Activated CD4-positive, alpha-beta T cell treated with anti-CD3 and anti-CD28 coated beads for 4 hours (primary cell): ENCODE measurements around the gene TFPI.
"Not testable (repeated sequence)": the region's sequence is repeated elsewhere in the genome, so short reads cannot be mapped to it uniquely, and the experiment has no call there.

Source experiments
- DNase-seq, 2 donors: peaks; one replicate each; pipeline ENCODE4 v3.0.0-alpha.2; 2020

TFPI gene

DNA sequence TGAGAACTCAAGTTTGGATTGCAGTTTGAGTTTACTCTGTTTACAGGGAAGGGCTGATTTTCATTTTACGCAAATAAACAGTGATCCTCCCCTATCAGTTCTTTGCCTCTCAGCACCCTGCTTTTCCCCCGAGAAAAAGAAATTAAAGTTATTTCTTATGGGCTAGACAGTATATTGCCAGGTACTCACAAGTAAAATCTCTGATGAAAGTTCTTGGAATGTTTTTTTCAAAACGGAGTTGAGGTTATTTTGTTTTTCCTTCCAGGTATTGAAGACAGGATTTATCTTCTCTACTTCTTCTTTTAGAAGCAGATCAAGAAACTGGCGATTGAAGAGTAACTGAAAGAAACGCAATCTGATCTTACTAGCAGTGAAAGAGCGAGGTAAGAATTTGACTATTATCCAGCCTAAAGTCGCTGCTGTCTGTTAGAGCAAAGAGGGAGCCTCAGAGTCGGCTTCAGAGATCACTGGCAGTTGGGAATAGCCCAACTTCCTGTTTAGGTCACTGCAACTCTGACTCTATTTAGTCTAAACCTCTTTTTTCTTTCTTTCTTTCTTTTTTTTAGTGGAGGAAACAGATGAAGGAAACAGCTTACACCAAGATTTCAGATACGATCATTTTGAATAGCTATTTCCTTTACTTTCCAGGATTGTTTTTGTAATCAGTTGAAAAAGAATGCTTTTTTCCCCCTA lies at the start of gene TFPI:
TSS of gene TFPI (minus strand) at position 425 of the 693 bp plus-strand sequence. CDS start 50,667 bp downstream, outside the sequence.
- DNase-seq, result no peak

DNA sequence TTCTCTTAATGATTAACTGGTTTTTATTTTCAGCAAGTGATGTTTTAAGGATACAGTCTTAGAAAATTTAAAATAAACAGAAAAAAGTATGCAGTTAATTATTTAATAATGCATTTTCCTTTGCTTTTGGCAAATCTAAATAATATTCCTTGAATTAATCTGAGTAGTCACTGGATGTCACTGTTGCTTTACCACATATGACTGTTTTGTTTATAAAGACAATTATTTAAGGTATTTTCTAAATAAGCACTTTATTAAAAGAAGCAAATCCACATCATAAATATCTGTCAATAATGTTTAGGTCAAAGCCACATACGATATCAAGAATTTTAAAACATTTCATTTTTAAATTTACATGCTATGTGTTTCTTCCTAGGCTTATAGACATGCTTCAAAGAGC lies 40.6 kb upstream of the TFPI start:
- DNase-seq, result no peak

DNA sequence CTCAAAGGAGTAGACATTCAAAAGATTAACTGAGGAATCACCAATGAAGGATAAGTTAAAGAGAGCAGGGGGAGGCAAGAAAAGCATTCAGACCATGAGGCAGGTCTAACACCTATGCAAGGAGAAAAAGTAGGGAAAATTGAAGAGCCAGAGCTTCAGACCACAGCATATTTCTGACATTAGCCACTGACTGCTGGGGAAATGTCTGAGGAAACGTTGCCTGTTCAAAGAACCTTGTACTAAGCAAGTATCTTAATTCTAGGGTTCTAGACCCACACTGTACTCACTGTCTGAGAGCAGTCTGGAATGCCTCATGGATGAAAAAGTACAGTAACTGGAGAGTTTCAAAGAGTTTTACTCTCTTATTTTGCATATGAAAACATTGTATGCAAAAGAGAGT lies 39.5 kb upstream of the TFPI start:
- DNase-seq, result no peak

DNA sequence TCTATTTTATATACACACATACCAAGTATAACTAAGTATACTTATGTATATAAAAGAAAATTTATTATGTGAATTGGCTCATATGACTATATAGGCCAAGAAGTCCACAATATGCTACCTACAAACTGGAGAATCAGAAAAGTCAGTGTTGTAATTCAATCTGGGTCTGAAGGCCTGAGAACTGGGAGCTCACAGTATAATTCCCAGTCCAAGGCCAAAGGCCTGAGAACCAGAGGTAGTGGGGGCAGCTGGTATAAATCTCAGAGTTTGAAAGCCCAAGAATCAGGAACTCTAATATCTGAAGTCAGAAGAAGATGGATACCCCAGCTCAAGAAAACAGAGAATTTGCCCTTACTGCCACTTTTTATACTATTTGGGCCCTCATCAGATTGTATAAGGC lies 38.9 kb upstream of the TFPI start:
- no peak for DNase-seq

DNA sequence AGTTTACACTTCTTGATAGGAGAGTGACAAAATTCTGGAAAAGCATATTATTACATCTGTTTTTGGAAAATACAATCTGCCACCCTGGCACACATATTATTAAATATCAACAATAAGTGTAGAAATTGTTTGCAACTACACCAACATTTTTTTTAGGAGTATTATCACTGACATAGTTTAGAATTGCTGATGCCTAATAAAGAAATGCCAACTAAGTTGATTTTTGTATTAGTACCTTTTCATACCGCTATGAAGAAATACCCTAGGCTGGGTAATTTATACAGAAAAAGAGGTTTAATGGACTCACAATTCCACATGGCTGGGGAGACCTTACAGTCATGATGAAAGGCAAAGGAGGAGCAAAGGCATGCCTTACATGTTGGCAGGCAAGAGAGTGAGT lies 35.9 kb upstream of the TFPI start:
- DNase-seq, result no peak

DNA sequence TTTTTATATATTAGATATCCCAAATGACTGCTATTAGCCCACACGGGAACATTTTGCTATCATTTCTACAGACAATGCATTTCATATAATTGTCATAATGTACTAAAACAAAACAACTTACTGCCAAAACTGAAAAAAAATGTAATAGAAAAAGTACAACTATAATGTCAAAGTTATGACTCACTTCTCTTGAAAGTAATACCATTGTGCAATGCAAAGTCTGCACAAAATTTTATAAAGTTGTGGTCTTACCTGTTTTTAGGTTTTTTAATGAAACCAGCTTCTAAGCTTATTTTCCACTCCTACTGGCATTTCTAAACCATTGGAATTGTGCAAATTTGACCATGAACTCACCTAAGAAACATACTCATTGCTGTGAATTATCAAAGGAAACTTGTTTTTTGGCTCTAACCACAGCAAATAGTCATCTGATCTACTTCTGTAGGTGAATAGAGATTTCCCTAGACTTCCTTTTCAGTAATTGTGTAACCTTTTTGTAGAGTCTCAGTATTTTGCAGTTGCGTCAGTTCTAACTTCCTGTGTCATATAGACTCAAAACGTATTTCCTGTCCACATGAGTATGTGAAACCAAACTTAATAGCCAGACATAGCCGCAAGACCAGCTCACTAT lies 31.9 kb upstream of the TFPI start:
- DNase-seq, result no peak

DNA sequence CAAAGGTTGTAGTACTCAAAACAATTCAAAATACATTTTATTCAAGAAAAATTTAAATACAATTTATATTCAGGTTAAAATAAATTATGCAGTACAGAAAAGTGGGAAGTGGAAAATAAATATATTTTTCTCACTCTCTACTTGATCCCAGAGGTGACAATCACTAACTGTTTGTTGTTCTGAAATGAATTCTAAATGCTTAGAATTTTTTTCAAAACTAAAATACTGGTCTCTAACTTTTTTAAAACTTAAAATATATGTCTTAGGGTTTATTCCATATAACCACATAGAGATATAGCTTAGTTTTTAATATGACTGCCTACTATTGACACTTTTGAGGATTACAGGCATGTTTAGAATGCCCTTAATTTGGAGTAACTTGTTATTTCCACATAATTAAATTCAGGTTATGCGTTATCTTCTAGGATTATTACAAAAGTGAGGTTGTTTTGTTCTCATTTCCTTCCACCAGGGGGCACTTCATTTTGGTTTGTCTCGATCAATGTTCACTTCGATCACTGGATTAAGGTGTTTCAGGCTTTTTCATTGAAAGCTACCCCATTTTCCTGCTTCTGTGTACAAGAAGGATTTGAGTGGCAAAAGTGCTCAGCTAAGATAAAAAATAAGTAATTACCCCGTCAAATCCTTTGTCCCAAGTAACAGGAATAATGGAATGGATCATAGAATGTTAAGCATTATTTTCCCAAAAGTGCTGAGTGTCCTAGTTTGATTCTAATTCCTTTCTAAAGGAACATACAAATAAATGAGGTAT lies 27.1 kb upstream of the TFPI start:
- DNase-seq, result peak in 1 of 2 donors; percentile 12

DNA sequence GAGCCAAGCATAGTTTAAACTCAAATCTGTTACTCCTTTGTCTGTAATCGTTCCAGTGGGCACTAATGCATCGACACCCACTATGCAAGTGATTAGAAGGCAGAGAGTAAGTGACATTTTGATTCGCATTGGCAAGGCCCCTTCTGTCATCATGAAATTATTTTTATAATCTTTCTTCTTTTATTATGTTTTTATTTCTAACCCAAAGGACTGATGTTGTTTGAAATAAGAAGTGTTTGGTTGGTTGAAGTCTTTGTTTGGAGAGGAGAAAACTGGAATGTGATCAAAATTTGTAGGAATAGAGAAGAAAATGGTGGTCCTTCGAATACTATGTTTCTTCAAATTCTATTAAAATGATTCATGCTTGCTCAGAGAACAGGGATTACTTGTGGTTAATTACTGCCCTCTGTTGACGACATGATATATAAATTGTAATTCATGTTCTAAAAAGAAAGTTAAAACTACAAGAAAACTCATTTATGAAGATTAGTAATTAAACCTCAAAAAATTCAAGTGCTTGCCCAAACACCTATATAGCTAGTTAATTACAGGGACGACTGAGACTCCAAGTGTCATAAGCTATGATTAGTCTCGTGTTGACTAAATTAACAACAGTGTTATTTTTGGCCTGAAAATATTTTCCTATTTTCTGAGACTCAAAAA lies 26.4 kb upstream of the TFPI start:
- DNase-seq, result no peak

DNA sequence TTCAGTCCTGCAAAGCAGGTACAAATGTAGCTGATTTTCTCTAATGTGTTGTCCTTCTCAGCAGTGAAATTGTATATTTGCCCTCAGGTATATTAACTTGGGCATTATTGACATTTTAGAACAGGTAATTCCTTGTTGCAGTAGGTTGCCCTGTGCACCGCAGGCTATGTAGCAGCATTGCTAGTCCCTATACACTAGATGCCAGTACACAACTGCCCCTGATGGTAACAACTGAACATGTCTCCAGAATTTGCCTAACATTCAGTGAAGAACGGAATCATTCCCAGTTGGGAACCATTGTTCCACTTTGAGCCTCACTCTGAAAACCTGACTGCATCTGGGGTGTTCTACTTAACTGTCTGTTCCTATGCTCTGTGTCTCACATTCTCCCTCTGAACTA lies 23.1 kb upstream of the TFPI start:
- no peak for DNase-seq

DNA sequence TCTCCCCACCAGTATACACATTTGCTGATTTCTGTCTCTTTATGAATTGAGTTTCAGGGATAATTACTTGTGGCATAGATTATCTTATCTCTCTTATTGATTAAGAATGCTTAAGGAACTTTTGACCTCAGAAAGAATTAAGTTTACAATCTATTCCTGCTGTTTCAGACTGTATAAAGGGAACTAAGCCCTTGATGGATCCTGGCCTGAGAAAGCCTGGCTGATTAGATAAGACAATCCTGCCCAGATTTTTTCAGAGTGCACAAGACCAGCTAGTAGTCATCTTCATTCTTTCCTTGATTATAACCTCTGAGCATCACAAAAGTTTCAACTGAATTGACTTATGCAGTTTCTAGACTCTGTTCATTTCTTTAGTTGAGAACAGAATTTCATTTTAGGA lies 22.7 kb upstream of the TFPI start:
- DNase-seq, result no peak

DNA sequence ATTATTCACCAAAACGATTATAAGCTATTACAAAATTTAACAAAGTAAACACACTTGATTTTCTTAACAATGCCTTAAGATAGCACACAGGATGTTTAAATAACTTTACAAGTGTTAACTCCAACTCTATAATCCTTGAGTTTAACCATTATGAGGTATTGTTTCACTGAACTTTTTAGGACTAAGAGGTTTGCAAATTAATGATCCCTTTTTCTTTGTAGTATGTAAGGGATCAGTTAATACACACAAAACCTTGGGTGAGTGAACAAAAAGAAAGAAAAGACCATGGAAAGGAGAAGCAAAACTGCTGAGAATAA lies 21.5 kb upstream of the TFPI start:
- DNase-seq, result no peak

DNA sequence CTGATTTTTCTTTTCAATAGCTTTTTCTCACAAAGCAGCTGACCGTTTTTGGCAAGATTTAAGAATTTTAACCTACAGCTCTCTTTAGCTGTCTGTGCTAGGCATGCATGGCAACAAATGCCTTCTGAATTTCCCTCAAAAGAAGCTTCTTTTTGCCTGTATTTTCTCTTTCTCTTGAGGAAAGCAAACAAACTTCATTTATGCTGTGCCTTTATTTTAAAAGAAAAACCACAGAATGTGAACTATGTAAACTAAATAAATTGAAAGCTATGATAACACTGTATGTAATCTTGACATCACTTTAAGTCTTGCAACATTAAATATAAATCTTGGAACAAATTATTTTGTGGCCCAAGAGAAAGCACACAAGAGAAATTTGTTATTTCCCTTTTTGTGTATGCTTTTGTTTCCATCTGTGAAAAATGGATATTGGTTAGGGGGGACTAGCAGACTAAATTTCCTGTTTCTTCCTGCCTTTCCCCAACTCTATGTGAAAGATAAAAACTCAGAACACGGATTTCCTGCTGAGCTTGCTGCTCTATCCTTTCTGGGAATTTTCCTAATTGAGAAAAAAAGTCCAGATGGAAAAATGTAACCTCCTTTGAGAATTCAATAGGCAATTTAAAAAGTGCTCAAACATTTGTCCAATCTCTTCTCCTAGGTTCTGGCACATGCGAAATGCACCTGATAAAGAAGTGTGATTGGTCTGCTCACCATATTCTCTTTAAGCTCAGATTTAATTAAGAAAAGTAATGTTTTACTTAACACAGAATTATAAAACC lies 20.9 kb upstream of the TFPI start:
- DNase-seq, result no peak

DNA sequence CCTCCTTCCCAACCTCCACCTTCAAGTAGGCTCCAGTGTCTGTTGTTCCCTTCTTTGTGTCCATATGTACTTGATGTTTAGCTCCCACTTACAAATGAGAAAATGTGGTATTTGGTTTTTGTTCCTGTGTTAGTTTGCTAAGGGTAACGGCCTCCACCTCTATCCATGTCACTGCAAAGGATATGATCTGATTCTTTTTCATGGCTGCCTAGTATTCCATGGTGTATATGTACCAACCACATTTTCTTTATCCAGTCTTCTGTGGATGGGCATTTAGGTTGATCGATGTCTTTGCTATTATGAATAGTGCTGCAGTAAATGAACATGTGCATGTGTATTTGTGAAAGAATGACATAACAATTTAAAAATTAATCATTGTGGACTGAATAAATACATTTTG lies 19.5 kb upstream of the TFPI start:
- DNase-seq, result no peak

DNA sequence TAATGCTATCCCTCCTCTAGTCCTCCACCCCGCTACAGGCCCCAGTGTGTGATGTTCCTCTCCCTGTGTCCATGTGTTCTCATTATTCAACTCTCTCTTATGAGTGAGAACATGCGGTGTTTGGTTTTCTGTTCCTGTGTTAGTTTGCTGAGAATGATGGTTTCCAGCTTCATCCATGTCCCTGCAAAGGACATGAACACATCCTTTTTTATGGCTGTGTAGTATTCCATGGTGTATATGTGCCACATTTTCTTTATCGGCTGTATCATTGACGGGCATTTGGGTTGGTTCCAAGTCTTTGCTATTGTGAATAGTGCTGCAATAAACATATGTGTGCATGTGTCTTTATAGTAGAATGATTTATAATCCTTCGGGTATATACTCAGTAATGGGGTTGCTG lies 17.8 kb upstream of the TFPI start:
- not testable (repeated sequence) for DNase-seq

DNA sequence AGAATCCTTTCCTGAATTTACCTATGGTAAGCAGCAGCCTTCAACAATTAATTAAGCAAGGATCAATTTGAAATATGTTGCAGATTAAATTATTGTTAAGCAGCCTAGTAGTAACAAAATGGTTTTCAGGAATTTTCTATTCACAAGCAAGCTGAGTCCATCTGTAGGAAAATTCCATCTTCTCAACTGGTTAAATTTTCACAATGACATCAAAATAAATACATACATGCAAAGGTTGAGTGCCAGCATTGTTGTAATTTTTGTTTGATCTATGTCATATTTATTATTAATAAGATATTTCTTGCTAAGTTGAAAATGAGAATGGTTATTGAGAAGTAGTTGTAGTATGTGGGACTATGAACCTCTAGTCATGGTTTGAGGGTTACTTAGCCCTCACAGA lies 15.3 kb upstream of the TFPI start:
- DNase-seq, result no peak

DNA sequence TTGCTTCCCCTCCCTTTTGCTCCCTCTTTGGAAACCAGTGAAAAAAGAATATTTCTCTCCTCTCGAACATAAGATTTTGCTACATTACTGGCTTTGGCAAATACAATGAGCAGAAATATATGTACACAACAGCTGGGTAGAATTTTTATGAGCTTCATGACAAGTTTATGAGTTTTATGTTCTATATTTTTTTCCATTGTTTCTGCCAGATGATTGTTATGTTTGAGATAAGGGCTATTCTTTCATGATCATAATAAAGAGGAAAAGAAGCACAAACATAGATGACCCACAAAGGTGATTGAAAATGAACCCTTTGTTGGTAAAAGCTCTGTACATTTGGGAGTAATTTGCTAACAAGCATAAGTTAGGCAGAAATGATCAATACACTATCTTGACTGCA lies 14.8 kb upstream of the TFPI start:
- no peak for DNase-seq

DNA sequence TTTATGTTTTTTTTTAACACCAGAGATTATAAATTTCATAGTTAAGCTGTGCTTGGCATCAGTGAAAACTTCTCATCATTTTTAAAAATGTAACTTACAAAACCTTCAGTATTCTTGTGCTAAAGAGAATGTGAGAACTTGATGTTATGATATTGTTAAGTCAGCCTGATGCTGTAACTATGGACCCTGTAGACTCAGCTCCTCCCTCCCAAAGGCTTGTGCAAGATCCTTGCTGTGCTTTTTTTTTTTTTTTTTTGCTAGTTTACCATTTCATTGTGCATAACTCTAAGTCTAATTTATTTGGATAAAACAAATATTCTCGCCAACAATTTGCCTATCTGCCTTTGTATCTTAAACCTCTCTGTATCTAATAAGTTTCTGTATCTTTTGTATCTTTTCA lies 12.9 kb upstream of the TFPI start:
- no peak for DNase-seq

DNA sequence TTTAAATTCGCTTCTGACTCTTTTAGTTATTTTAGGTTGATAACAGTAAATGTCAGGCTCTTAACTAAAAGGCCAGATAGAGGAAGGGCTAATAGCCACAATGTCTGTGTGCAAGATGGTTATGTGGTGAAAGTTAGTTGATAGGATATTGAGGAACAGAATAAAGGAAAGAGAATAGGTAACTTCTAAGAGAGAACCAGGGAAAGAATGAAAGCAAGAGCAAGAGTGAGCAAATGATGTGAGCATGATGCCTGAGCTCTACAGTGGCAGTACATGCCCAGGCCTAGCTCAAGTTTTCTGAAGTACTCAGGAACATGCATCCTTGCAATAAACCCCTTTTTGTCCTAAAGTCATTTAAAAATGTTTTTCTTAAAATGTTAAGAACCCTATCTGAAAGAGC lies 12.5 kb upstream of the TFPI start:
- DNase-seq, result no peak

DNA sequence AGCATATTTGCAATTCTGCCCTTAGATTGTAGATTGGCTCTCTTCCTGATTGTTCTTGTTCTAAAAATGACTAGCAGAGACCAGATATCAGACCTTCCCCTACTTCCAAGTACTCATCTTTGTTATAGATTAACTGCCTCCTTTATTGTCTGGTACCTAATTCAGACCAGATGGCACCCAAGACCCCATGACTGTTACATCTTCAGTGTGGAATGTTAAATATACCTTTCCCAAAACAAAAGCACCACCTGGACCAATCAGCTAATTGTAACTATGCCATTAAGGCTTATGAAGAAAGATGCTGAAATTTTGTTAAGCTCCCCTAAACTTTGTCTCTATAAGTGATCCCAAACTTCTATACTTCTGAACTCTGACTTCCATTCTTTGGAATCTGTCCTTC lies 12.0 kb upstream of the TFPI start:
- no peak for DNase-seq

DNA sequence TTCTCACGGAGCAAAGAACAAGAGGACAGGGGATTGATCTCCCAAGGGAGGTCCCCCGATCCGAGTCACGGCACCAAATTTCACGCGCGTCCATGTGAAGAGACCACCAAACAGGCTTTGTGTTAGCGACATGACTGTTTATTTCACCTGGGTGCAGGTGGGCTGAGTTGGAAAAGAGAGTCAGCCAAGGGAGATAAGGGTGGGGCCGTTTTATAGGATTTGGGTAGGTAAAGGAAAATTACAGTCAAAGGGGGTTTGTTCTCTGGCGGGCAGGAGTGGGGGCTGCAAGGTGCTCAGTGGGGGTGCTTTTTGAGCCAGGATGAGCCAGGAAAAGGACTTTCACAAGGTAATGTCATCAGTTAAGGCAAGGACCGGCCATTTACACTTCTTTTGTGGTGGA lies 11.4 kb upstream of the TFPI start:
- DNase-seq, result not testable (repeated sequence)

DNA sequence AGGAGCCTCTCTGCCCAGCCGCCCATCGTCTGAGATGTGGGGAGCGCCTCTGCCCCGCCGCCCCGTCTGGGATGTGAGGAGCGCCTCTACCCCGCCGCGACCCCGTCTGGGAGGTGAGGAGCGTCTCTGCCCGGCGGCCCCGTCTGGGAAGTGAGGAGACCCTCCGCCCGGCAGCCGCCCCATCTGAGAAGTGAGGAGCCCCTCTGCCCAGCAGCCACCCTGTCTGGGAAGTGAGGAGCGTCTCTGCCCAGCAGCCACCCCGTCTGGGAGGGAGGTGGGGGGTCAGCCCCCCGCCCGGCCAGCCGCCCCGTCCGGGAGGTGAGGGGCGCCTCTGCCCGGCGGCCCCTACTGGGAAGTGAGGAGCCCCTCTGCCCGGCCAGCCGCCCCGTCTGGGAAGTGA lies 2.3 kb upstream of the TFPI start:
- not testable (repeated sequence) for DNase-seq

DNA sequence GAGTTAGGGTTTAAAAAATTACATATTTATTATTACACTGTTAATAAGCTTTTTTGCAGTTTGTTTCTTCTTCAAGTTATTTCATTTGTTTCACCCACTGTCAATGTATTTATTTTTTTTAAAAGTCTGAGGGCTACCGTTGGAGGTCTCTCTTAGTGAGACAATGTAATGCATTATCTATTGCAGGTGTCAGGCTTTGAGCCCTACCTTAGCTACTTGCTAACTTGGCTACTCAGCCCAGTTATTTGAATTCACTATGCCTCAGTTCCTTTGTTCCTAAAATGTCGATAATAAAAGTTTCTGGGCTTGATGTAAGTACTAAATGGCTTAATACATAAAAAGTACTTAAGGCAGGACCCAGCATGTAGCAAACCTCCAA lies 458 bp upstream of the TFPI start:
- no peak for DNase-seq
